Transverse colon (tissue), 4 donors: ENCODE data around the gene CNTN5.

ENCODE experiments used
- CTCF ChIP-seq, 5 experiments: fragments of 200-600 bp in 3 of 5; fragments of 450-650 bp in 2 of 5; sonication (generic) in 3 of 5; IDR thresholded peaks; 1 replicate in 2 of 5; 2 replicates in 3 of 5; pipeline ENCODE4 v1.5.1; 2016 to 2017; ENCODE audit warnings: antibody characterized with exemption in 5 of 5, inconsistent platforms in 3 of 5, mild to moderate bottlenecking in 2 of 5, moderate library complexity in 1 of 5
- EP300 ChIP-seq: sonication (generic); formaldehyde crosslinking; IDR thresholded peaks from one replicate; pipeline ENCODE4 v1.6.1; 2017; ENCODE audit warnings: antibody characterized with exemption, low read depth
- POLR2A ChIP-seq: fragments of 450-650 bp; IDR thresholded peaks from one replicate; pipeline ENCODE4 v1.6.1; 2016; ENCODE audit warnings: antibody characterized with exemption, mild to moderate bottlenecking, moderate library complexity
- POLR2AphosphoS5 ChIP-seq, 3 donors: sonication (generic); formaldehyde crosslinking; IDR thresholded peaks; one replicate each; pipeline ENCODE4 v1.6.1; 2016; ENCODE audit warnings: antibody characterized with exemption in 3 of 3

DNA sequence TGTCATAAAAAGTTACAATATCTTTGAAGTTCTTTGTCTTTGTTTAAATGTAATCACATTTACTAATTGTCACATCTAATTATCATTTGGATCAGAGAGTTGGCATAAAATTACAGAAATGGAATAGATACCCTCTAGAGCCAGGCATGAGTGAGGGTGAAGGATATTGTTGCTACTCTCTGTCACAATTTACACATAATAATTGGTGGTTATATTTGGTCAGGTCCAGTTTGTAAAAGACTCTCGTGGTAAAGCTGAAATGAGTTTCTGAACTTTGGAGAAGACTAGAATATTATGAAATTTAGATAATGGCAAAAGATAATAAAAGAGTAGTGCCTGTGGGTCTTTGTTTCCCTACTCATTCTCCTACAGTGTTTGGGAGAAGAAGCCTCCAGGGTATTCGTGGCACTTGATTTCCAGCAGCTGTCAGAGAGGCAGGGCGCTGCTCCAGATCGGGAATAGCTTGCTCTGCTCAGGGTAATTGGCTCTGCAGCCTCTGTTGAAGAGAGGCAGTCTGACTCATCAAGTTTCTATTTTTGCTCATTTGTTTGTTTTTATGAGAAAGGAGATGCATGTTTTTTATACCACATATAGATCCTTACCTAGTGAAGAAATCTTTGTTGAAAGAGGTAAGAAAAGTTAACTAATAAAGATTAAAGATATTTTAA is 349.9 kb downstream of the CNTN5 start:
- TF ChIP-seq POLR2AphosphoS5 (IDR thresholded peaks at IDR 0.05) (no peak), CTCF (IDR thresholded peaks at IDR 0.05) (no peak), POLR2A (no peak), EP300 (no peak)
